ENCODE data around the gene PTTG1.

The PTTG1 gene

GRCh38 chr5:160387445-160387844, 34.2 kb upstream of the PTTG1 start:
- no peak overlapping the region for H3K27ac ChIP-seq (ENCODE audit: low read depth in 2 of 2, low read length in 2 of 2)
- H3K9ac ChIP-seq (ENCODE audit: low read depth in 1 of 2, low read length in 2 of 2), result no peak overlapping the region
- no peak overlapping the region for H3K4me3 ChIP-seq (ENCODE audit: low read length in 2 of 2)
- no peaks in the 10 kb centered on the region for H3K9me3 ChIP-seq (ENCODE audit: control insufficient read depth in 2 of 2, low read length in 2 of 2)
- H3K27me3 ChIP-seq (ENCODE audit: control insufficient read depth in 2 of 2, insufficient read depth in 2 of 2, low read length in 2 of 2), result no peaks in the 10 kb centered on the region
- H3K36me3 ChIP-seq (ENCODE audit: control insufficient read depth in 2 of 2, insufficient read depth in 2 of 2, low read length in 2 of 2), result no peaks in the 10 kb centered on the region
- no peaks in the 10 kb centered on the region for H3K4me1 ChIP-seq (ENCODE audit: control insufficient read depth in 2 of 2, insufficient read depth in 2 of 2, low read length in 2 of 2)

GRCh38 chr5:160390787-160391696, 30.6 kb upstream of the PTTG1 start:
- Histone ChIP-seq H3K9me3 (ENCODE audit: control insufficient read depth in 2 of 2, low read length in 2 of 2) (no peaks in the 10 kb centered on the region), H3K9ac (ENCODE audit: low read depth in 1 of 2, low read length in 2 of 2) (no peak overlapping the region), H3K4me3 (ENCODE audit: low read length in 2 of 2) (no peak overlapping the region), H3K27ac (ENCODE audit: low read depth in 2 of 2, low read length in 2 of 2) (no peak overlapping the region), H3K4me1 (ENCODE audit: control insufficient read depth in 2 of 2, insufficient read depth in 2 of 2, low read length in 2 of 2) (no peaks in the 10 kb centered on the region), H3K36me3 (ENCODE audit: control insufficient read depth in 2 of 2, insufficient read depth in 2 of 2, low read length in 2 of 2) (no peaks in the 10 kb centered on the region), H3K27me3 (ENCODE audit: control insufficient read depth in 2 of 2, insufficient read depth in 2 of 2, low read length in 2 of 2) (no peaks in the 10 kb centered on the region)

- H3K4me3 ChIP-seq (ENCODE audit: low read length in 2 of 2), result no peak overlapping the region
- H3K27me3 ChIP-seq (ENCODE audit: control insufficient read depth in 2 of 2, insufficient read depth in 2 of 2, low read length in 2 of 2), result no peaks in the 10 kb centered on the region
- H3K36me3 ChIP-seq (ENCODE audit: control insufficient read depth in 2 of 2, insufficient read depth in 2 of 2, low read length in 2 of 2), result no peaks in the 10 kb centered on the region
- H3K27ac ChIP-seq (ENCODE audit: low read depth in 2 of 2, low read length in 2 of 2), result no peak overlapping the region
- no peaks in the 10 kb centered on the region for H3K9me3 ChIP-seq (ENCODE audit: control insufficient read depth in 2 of 2, low read length in 2 of 2)
- H3K9ac ChIP-seq (ENCODE audit: low read depth in 1 of 2, low read length in 2 of 2), result no peak overlapping the region
- peaks cover 3 to 7% of the 10 kb centered on the region in 2 donors for H3K4me1 ChIP-seq (ENCODE audit: control insufficient read depth in 2 of 2, insufficient read depth in 2 of 2, low read length in 2 of 2)
Observed at GRCh38 chr5:160395111-160395510, 26.5 kb upstream of the PTTG1 start.

GRCh38 chr5:160397492-160397891, 24.2 kb upstream of the PTTG1 start:
- no peaks in the 10 kb centered on the region for H3K9me3 ChIP-seq (ENCODE audit: control insufficient read depth in 2 of 2, low read length in 2 of 2)
- no peak overlapping the region for H3K4me3 ChIP-seq (ENCODE audit: low read length in 2 of 2)
- peaks cover 3 to 13% of the 10 kb centered on the region in 2 donors for H3K4me1 ChIP-seq (ENCODE audit: control insufficient read depth in 2 of 2, insufficient read depth in 2 of 2, low read length in 2 of 2)
- H3K9ac ChIP-seq (ENCODE audit: low read depth in 1 of 2, low read length in 2 of 2), result no peak overlapping the region
- peaks cover 5 to 6% of the 10 kb centered on the region in 2 donors for H3K36me3 ChIP-seq (ENCODE audit: control insufficient read depth in 2 of 2, insufficient read depth in 2 of 2, low read length in 2 of 2)
- H3K27me3 ChIP-seq (ENCODE audit: control insufficient read depth in 2 of 2, insufficient read depth in 2 of 2, low read length in 2 of 2), result no peaks in the 10 kb centered on the region
- H3K27ac ChIP-seq (ENCODE audit: low read depth in 2 of 2, low read length in 2 of 2), result no peak overlapping the region

GRCh38 chr5:160398806-160399205, 22.8 kb upstream of the PTTG1 start:
- Histone ChIP-seq H3K4me1 (ENCODE audit: control insufficient read depth in 2 of 2, insufficient read depth in 2 of 2, low read length in 2 of 2) (peaks cover 3 to 13% of the 10 kb centered on the region in 2 donors), H3K27me3 (ENCODE audit: control insufficient read depth in 2 of 2, insufficient read depth in 2 of 2, low read length in 2 of 2) (no peaks in the 10 kb centered on the region), H3K27ac (ENCODE audit: low read depth in 2 of 2, low read length in 2 of 2) (no peak overlapping the region), H3K4me3 (ENCODE audit: low read length in 2 of 2) (peak overlapping the region; percentile 76 to 86), H3K9ac (ENCODE audit: low read depth in 1 of 2, low read length in 2 of 2) (peak overlapping the region; percentile 79 to 86), H3K9me3 (ENCODE audit: control insufficient read depth in 2 of 2, low read length in 2 of 2) (no peaks in the 10 kb centered on the region), H3K36me3 (ENCODE audit: control insufficient read depth in 2 of 2, insufficient read depth in 2 of 2, low read length in 2 of 2) (peaks cover 14 to 15% of the 10 kb centered on the region in 2 donors)

- Histone ChIP-seq H3K9me3 (ENCODE audit: control insufficient read depth in 2 of 2, low read length in 2 of 2) (no peaks in the 10 kb centered on the region), H3K9ac (ENCODE audit: low read depth in 1 of 2, low read length in 2 of 2) (peak within 1 kb of the TSS; percentile 79 to 86), H3K4me3 (ENCODE audit: low read length in 2 of 2) (peak within 1 kb of the TSS; percentile 76 to 86), H3K36me3 (ENCODE audit: control insufficient read depth in 2 of 2, insufficient read depth in 2 of 2, low read length in 2 of 2) (peaks cover 23 to 24% of the 10 kb centered on the region in 2 donors), H3K27ac (ENCODE audit: low read depth in 2 of 2, low read length in 2 of 2) (peak within 1 kb of the TSS; percentile 89), H3K27me3 (ENCODE audit: control insufficient read depth in 2 of 2, insufficient read depth in 2 of 2, low read length in 2 of 2) (no peaks in the 10 kb centered on the region), H3K4me1 (ENCODE audit: control insufficient read depth in 2 of 2, insufficient read depth in 2 of 2, low read length in 2 of 2) (peaks cover 3 to 13% of the 10 kb centered on the region in 2 donors)
Observed at GRCh38 chr5:160399402-160400353, 22.0 kb upstream of the PTTG1 start, which contains the start of gene FAM200C. TSS of gene FAM200C (minus strand) at chr5:160400054. CDS start at chr5:160395490, 4,564 bp downstream.

GRCh38 chr5:160418561-160419457, 2.8 kb upstream of the PTTG1 start, which contains the start of gene SLU7:
TSS of gene SLU7 (minus strand) at chr5:160419081. CDS start at chr5:160415294, 3,787 bp downstream.
- H3K9ac ChIP-seq (ENCODE audit: low read depth in 1 of 2, low read length in 2 of 2), result peak within 1 kb of the TSS; percentile 93 to 97
- H3K4me3 ChIP-seq (ENCODE audit: low read length in 2 of 2), result peak within 1 kb of the TSS; percentile 74 to 96
- H3K36me3 ChIP-seq (ENCODE audit: control insufficient read depth in 2 of 2, insufficient read depth in 2 of 2, low read length in 2 of 2), result peaks cover 6 to 9% of the 10 kb centered on the region in 2 donors
- H3K27ac ChIP-seq (ENCODE audit: low read depth in 2 of 2, low read length in 2 of 2), result peak within 1 kb of the TSS; percentile 89 to 90
- H3K27me3 ChIP-seq (ENCODE audit: control insufficient read depth in 2 of 2, insufficient read depth in 2 of 2, low read length in 2 of 2), result no peaks in the 10 kb centered on the region
- H3K4me1 ChIP-seq (ENCODE audit: control insufficient read depth in 2 of 2, insufficient read depth in 2 of 2, low read length in 2 of 2), result peaks cover 8 to 10% of the 10 kb centered on the region in 2 donors
- H3K9me3 ChIP-seq (ENCODE audit: control insufficient read depth in 2 of 2, low read length in 2 of 2), result no peaks in the 10 kb centered on the region

GRCh38 chr5:160419458-160420330, 2.0 kb upstream of the PTTG1 start:
- Histone ChIP-seq H3K4me3 (ENCODE audit: low read length in 2 of 2) (peak overlapping the region; percentile 74 to 96), H3K9me3 (ENCODE audit: control insufficient read depth in 2 of 2, low read length in 2 of 2) (no peaks in the 10 kb centered on the region), H3K27ac (ENCODE audit: low read depth in 2 of 2, low read length in 2 of 2) (peak overlapping the region; percentile 89 to 90), H3K36me3 (ENCODE audit: control insufficient read depth in 2 of 2, insufficient read depth in 2 of 2, low read length in 2 of 2) (peaks cover 4 to 5% of the 10 kb centered on the region in 2 donors), H3K9ac (ENCODE audit: low read depth in 1 of 2, low read length in 2 of 2) (peak overlapping the region; percentile 93 to 97), H3K4me1 (ENCODE audit: control insufficient read depth in 2 of 2, insufficient read depth in 2 of 2, low read length in 2 of 2) (peaks cover 8 to 10% of the 10 kb centered on the region in 2 donors), H3K27me3 (ENCODE audit: control insufficient read depth in 2 of 2, insufficient read depth in 2 of 2, low read length in 2 of 2) (no peaks in the 10 kb centered on the region)
